ENCODE results near the gene ZNF586.

GRCh38 chr19:57720878-57721277, 48.6 kb upstream of the ZNF586 start:
- TF ChIP-seq SUZ12 (IDR thresholded peaks at IDR 0.05; ENCODE audit: extremely low read depth, insufficient read depth, insufficient read length) (no peak), ZNF274 (IDR thresholded peaks at IDR 0.05; ENCODE audit: low read depth, low read length) (no peak), YY1 (IDR thresholded peaks at IDR 0.05; ENCODE audit: insufficient read depth, insufficient read length) (no peak)
